ENCODE results near the gene CD209.
A peak's percentile ranks its signal among the peaks of the same experiment; 100 is the strongest.
"Not testable (repeated sequence)": the region's sequence is repeated elsewhere in the genome, so short reads cannot be mapped to it uniquely, and the experiment has no call there.

CD209 gene

DNA sequence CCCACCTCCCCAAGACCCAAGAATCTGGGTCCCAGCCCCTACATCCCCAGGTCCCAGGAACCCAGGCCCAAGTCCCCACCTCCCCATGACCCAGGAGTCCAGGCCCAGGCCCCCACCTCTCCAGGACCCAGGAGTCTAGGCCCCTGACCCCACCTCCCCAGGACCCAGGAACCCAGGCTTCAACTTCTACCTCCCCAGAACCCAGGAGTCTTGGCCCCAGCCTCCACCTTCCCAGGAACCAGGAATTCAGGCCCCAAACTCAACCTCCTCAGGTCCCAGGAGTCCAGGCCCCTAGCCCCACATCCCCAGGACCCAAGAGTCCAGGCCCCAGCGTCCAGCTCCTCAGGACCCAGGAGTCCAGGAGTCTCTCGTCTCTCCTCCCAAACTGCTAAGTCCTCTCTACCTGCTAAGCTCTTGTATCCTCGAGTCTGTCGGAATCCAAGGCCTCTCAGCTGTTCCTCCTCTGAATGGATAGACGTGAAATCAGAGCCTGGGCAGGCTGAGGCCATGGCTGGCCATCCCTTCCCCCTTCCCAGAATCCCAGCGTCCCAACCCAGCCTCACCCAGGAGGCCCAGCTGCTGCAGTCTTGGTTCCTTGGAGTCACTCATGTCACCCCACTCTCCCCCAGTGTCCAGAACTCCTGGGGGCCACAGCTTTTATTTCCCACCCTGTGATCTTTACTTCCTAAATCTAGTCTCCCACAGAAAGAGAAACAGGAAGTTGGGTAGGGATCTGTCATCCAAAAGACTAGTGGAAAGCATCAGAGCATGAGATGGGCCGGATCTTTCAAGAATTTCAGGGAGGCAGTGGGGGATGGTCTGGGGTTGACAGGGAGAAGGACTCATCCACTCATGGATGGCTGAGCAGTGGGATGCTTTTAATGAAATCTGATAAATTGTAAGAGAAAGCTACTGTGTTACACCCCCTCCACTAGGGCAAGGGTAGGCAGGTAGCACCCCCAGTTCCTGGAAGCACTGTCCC, at the start of gene CD209:
Gene CD209 (minus strand): TSS at position 632 of the 982 bp plus-strand sequence. CDS start 23 bp downstream, at position 609.
- Mint-ChIP-seq H3K9me3 (peaks cover 12% of the 10 kb centered on the region), H3K4me3 (no peak within 1 kb of the TSS), H3K27ac (peak within 1 kb of the TSS; percentile 57), H3K4me1 (peaks cover 17% of the 10 kb centered on the region), H3K36me3 (peaks cover 3% of the 10 kb centered on the region)
- DNase-seq (ENCODE audit: low spot score in 2 of 2) (no peak), ATAC-seq (no peak)

- no peaks in the 10 kb centered on the region for H3K36me3 Mint-ChIP-seq
- peaks cover 3% of the 10 kb centered on the region for H3K9me3 Mint-ChIP-seq
- peaks cover 5% of the 10 kb centered on the region for H3K4me1 Mint-ChIP-seq
- no peak overlapping the region for H3K4me3 Mint-ChIP-seq
- no peak for DNase-seq (ENCODE audit: low spot score in 2 of 2)
- no peak for ATAC-seq
- no peak overlapping the region for H3K27ac Mint-ChIP-seq
Observed at GRCh38 chr19:7795555-7796161, 48.3 kb upstream of the CD209 start.

- H3K36me3 Mint-ChIP-seq: no peaks in the 10 kb centered on the region
- ATAC-seq (no peak), DNase-seq (ENCODE audit: low spot score in 2 of 2) (no peak)
- no peak overlapping the region for H3K27ac Mint-ChIP-seq
- H3K4me3 Mint-ChIP-seq: no peak overlapping the region
- peaks cover 7% of the 10 kb centered on the region for H3K4me1 Mint-ChIP-seq
- peaks cover 3% of the 10 kb centered on the region for H3K9me3 Mint-ChIP-seq
Observed at GRCh38 chr19:7793493-7793892, 46.2 kb upstream of the CD209 start.

GRCh38 chr19:7792701-7793100, 45.4 kb upstream of the CD209 start:
- not testable (repeated sequence) for H3K36me3 Mint-ChIP-seq; H3K4me1 Mint-ChIP-seq; H3K9me3 Mint-ChIP-seq; H3K4me3 Mint-ChIP-seq; ATAC-seq; DNase-seq (ENCODE audit: low spot score in 2 of 2)
- peak overlapping the region; percentile 38 for H3K27ac Mint-ChIP-seq

- Mint-ChIP-seq H3K36me3 (no peaks in the 10 kb centered on the region), H3K4me1 (peaks cover 11% of the 10 kb centered on the region), H3K4me3 (no peak overlapping the region), H3K9me3 (peaks cover 3% of the 10 kb centered on the region), H3K27ac (peak overlapping the region; percentile 38)
- DNase-seq (ENCODE audit: low spot score in 2 of 2) (no peak), ATAC-seq (no peak)
Observed at GRCh38 chr19:7792281-7792680, 44.9 kb upstream of the CD209 start.

DNA sequence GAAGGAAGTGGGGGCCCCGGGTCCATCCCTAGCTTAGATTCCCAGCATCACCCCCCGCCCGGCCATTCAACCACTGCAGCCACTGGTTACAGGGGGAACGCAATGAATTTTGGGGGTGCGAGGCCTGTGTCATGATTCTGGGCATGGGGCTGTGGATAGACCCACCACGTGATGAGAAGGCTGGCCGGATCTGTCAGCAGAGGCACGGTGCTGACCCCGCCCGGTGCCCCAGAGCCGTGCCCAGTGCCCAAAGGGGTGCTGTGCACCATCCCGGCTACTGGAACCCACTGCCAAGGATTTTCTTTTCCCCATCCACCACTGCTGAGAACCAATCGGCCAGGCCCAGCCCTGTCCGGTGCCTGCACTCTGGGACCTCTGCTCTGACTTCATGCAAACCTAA, 43.1 kb upstream of the CD209 start:
- no peak overlapping the region for H3K4me3 Mint-ChIP-seq
- H3K4me1 Mint-ChIP-seq: peaks cover 13% of the 10 kb centered on the region
- H3K9me3 Mint-ChIP-seq: peaks cover 3% of the 10 kb centered on the region
- DNase-seq (ENCODE audit: low spot score in 2 of 2) (no peak), ATAC-seq (no peak)
- H3K27ac Mint-ChIP-seq: no peak overlapping the region
- no peaks in the 10 kb centered on the region for H3K36me3 Mint-ChIP-seq

GRCh38 chr19:7789447-7789846, 42.1 kb upstream of the CD209 start:
- ATAC-seq: no peak
- H3K36me3 Mint-ChIP-seq: no peaks in the 10 kb centered on the region
- peak overlapping the region; percentile 19 for H3K4me3 Mint-ChIP-seq
- H3K9me3 Mint-ChIP-seq: peaks cover 3% of the 10 kb centered on the region
- peaks cover 13% of the 10 kb centered on the region for H3K4me1 Mint-ChIP-seq
- H3K27ac Mint-ChIP-seq: no peak overlapping the region
- DNase-seq (ENCODE audit: low spot score in 2 of 2): no peak

DNA sequence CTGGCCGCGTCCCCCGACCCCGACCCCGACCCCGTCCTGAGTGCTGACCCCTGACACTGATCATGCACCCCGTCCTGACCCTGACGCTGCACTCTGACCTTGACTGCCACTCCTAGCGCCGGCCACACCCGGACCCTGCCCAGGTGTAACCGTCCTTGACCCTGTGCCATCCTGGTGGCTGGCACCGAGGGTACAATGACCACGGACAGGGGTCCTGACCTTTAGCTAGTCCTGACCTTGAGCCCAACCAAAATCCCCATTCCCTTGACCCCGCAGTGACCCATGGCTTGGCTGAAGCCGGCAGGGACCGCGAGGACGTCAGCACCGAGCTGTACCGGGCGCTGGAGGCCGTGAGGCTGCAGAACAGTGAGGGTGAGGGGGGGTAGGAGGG, 41.6 kb upstream of the CD209 start:
- H3K9me3 Mint-ChIP-seq: peaks cover 3% of the 10 kb centered on the region
- H3K4me3 Mint-ChIP-seq: peak overlapping the region; percentile 19
- H3K27ac Mint-ChIP-seq: no peak overlapping the region
- ATAC-seq (peak; percentile 24), DNase-seq (ENCODE audit: low spot score in 2 of 2) (no peak)
- H3K4me1 Mint-ChIP-seq: peaks cover 16% of the 10 kb centered on the region
- H3K36me3 Mint-ChIP-seq: no peaks in the 10 kb centered on the region

DNA sequence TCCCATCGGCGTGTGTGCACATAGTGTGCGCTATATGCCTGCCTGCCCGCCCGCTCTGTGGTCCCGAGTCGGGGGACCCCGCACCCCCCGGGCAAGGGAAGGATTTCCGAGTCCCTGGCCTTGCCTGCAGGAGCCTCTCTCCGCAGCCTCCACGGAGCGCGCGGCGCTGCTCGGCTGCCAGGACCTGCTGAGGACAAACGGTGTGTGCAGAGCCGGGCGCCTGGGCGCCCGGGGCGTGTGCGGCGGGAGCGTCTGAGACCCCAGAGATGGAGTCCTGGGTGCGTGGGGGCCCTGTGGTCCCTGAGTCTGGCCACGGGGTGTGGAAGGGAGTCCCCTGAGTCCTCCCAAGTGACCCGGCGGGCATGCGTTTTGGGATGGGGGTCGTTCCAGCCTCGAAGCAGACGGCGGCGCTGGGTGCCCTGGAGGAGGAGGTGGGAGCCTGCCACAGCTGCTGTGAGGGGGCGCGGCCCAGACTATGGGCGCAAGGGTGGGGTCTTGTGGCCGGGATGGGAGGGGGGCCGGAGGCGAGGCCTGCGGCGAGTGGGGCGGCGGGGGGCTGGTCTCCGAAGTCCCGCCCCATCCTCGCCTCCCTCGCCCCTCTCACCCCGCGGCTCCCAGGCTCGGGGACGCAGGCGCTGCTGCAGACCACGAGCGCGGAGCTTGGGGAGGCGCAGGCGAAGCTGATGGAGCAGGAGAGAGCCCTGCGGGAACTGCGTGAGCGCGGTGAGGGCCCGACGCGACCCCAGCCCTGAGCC, 41.0 kb upstream of the CD209 start:
- peaks cover 19% of the 10 kb centered on the region for H3K4me1 Mint-ChIP-seq
- no peak overlapping the region for H3K27ac Mint-ChIP-seq
- no peaks in the 10 kb centered on the region for H3K9me3 Mint-ChIP-seq
- H3K36me3 Mint-ChIP-seq: no peaks in the 10 kb centered on the region
- H3K4me3 Mint-ChIP-seq: no peak overlapping the region
- no peak for DNase-seq (ENCODE audit: low spot score in 2 of 2)
- ATAC-seq: peak; percentile 16

DNA sequence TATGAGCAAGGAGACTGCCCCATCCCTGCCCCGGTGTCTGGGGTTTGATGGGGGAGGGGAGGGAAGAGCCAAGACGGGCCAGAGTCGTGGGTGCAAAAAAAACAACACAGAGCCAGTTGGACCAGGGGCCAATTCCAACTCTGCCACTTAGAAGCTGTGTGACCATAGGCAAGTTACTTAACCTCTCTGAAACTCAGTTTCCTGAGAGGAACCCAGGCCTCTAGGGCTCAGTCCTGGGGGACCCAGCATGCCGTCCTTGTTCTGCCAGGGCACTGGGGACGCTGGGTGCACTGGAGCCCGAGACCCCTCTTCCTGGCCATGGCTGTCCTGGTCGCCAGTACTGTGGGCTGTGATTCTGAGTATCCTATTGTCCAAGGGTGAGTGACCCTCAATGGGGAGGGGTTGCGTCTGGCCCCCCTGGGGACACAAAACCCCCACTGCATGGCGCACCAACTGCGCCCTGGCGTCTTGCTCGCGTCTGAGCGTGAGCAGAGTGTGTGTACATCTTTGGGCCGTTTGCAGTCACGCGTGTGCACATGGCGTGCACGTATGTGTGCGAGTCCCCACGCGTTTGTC, 40.4 kb upstream of the CD209 start:
- DNase-seq (ENCODE audit: low spot score in 2 of 2): no peak
- Mint-ChIP-seq H3K27ac (no peak overlapping the region), H3K4me1 (peaks cover 19% of the 10 kb centered on the region), H3K9me3 (no peaks in the 10 kb centered on the region), H3K36me3 (no peaks in the 10 kb centered on the region), H3K4me3 (no peak overlapping the region)
- ATAC-seq: no peak

DNA sequence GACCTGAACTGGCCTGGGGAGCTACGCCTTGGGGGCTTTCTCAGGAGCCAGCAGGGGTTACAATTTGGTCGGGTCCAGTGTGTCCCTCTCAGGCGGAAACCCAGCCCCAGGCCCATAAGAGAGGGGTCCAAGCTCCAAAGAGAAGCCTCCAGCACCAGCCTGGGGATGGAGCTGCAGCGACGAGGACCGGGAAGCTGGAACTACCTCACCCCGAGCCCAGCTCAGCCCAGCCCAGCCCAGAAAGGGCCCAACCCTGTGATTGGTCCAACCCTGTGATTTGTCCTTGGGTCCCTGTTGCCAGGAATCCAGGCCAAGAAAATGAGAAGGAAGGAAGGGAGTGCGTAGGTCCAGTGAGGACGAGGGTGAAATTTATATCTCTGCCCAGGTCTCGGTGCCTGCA, 39.8 kb upstream of the CD209 start:
- no peaks in the 10 kb centered on the region for H3K9me3 Mint-ChIP-seq
- ATAC-seq (no peak), DNase-seq (ENCODE audit: low spot score in 2 of 2) (no peak)
- peaks cover 19% of the 10 kb centered on the region for H3K4me1 Mint-ChIP-seq
- no peak overlapping the region for H3K4me3 Mint-ChIP-seq
- H3K27ac Mint-ChIP-seq: no peak overlapping the region
- H3K36me3 Mint-ChIP-seq: no peaks in the 10 kb centered on the region

- no peak overlapping the region for H3K4me3 Mint-ChIP-seq
- H3K27ac Mint-ChIP-seq: no peak overlapping the region
- no peaks in the 10 kb centered on the region for H3K36me3 Mint-ChIP-seq
- H3K9me3 Mint-ChIP-seq: no peaks in the 10 kb centered on the region
- no peak for ATAC-seq
- H3K4me1 Mint-ChIP-seq: peaks cover 19% of the 10 kb centered on the region
- no peak for DNase-seq (ENCODE audit: low spot score in 2 of 2)
Observed at GRCh38 chr19:7784856-7785255, 37.5 kb upstream of the CD209 start.

DNA sequence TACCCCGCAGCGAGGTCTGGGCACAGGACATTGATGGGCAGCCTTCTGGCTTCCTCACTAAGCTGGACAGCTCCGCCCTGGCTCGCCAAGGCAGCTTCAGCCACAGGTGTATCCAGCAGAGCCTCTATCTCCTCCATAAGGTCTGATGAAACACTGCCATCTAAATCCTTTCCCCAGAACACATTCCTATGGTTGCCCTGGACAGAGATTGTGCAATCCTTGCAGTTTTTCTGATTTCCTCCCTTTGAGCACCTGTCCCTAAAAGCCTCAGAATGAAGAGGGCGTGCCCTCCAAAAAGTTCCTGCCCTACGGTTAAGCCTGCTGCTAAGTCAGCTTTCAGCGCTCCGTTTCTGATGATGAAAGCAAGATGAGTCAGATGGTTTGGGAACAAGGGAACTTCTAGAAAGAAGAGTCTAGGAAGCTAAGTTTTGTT, 36.7 kb upstream of the CD209 start:
- no peak overlapping the region for H3K27ac Mint-ChIP-seq
- DNase-seq (ENCODE audit: low spot score in 2 of 2) (no peak), ATAC-seq (no peak)
- no peaks in the 10 kb centered on the region for H3K36me3 Mint-ChIP-seq
- no peak overlapping the region for H3K4me3 Mint-ChIP-seq
- peaks cover 13% of the 10 kb centered on the region for H3K4me1 Mint-ChIP-seq
- no peaks in the 10 kb centered on the region for H3K9me3 Mint-ChIP-seq

DNA sequence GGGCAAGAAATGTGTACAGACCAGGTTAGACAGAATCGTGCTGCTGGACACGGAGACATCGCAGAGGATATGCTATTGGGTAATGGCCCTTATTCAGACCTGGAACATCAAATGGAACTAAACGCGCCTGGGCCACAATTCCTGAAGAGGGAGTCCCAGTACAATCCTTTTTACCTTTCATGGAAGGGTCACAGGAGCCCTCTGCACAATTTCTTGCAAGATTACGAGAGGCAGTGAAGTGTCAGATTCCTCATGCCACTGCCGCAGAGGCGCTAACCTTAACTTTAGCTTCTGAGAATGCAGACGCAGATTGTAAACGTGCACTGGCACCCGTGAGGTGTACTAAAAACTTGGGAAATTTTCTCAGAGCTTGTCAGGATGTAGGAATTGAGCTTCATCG, 33.8 kb upstream of the CD209 start:
- Mint-ChIP-seq H3K4me3 (no peak overlapping the region), H3K4me1 (peaks cover 6% of the 10 kb centered on the region), H3K9me3 (no peaks in the 10 kb centered on the region), H3K27ac (no peak overlapping the region), H3K36me3 (no peaks in the 10 kb centered on the region)
- ATAC-seq (no peak), DNase-seq (ENCODE audit: low spot score in 2 of 2) (no peak)

All from stimulated activated effector memory CD8-positive, alpha-beta T cell treated with anti-CD3 and anti-CD28 coated beads, Interleukin-12 subunit alpha, Interleukin-12 subunit beta, amount 100 ng/mL, for 72 hours (primary cell).